IPS DF 6.9 (cell line): ENCODE data around the gene COL24A1.

Experiments used
- DNase-seq: peaks from one replicate; pipeline ENCODE4 v3.0.0-alpha.2; 2013; ENCODE audit warnings: low read depth, low spot score
- H3K27ac ChIP-seq: one replicate; pipeline ENCODE4 v1.5.1; 2013; ENCODE audit warnings: low read length, control low read depth
- H3K27me3 ChIP-seq: 2 replicates; pipeline ENCODE4 v1.6.1; 2013; ENCODE audit warnings: mild to moderate bottlenecking, low read length; ENCODE audit not compliant: control insufficient read depth, insufficient read depth
- H3K36me3 ChIP-seq: 2 replicates; pipeline ENCODE4 v1.6.1; 2013; ENCODE audit warnings: low read length; ENCODE audit not compliant: control insufficient read depth, insufficient read depth
- H3K4me1 ChIP-seq: 2 replicates; pipeline ENCODE4 v1.6.1; 2013; ENCODE audit warnings: low read length; ENCODE audit not compliant: control insufficient read depth, insufficient read depth
- H3K4me3 ChIP-seq: 2 replicates; pipeline ENCODE4 v1.5.1; 2013; ENCODE audit warnings: mild to moderate bottlenecking, low read length
- H3K9me3 ChIP-seq: 2 replicates; pipeline ENCODE4 v1.6.1; 2013; ENCODE audit warnings: low read length, inconsistent platforms; ENCODE audit not compliant: control insufficient read depth, insufficient read depth
- WGBS: extraction: QIAGEN DNeasy Blood & Tissue Kit; methylation state at CpG from one replicate; pipeline ENCODE4 v1.1.7; 2013; ENCODE audit warnings: mixed read lengths, missing lambda C conversion rate; ENCODE audit not compliant: insufficient read length, insufficient coverage; 5-methylcytosine and 5-hydroxymethylcytosine counted together

COL24A1 gene

DNA sequence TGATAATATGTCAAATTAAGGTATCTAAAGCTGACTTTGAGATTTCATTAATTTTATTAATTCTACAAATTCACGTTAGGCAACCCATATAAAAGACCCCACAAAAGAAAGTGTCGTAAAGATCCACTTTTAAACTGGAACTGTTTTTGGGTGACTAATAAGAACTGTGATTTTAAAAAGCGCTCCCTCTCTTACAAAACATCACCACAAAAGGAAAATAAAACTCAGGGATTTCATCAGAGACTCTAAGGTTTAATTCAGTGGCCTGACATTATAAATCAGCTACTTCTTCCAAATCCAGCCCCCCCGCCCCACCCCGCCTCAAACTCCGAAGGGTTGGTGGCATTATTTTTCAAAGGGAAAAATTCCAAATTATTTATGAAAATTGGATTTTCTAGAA is 2.7 kb downstream of the COL24A1 start:
- H3K4me1 ChIP-seq = peaks cover 10% of the 10 kb centered on the region
- WGBS = no CpG with 5 or more reads among the region's 6 CpGs
- H3K9me3 ChIP-seq = no peaks in the 10 kb centered on the region
- no peak for DNase-seq
- H3K4me3 ChIP-seq = no peak overlapping the region
- peaks cover 24% of the 10 kb centered on the region for H3K27me3 ChIP-seq
- H3K27ac ChIP-seq = no peak overlapping the region
- no peaks in the 10 kb centered on the region for H3K36me3 ChIP-seq

- Histone ChIP-seq H3K27me3 (peaks cover 24% of the 10 kb centered on the region), H3K9me3 (no peaks in the 10 kb centered on the region), H3K27ac (no peak overlapping the region), H3K4me3 (no peak overlapping the region), H3K4me1 (peaks cover 10% of the 10 kb centered on the region), H3K36me3 (no peaks in the 10 kb centered on the region)
- no CpG with 5 or more reads among the region's 1 CpG for WGBS
- DNase-seq = no peak
These were observed 3.7 kb downstream of the COL24A1 start for GRCh38 chr1:86152887-86153286.

DNA sequence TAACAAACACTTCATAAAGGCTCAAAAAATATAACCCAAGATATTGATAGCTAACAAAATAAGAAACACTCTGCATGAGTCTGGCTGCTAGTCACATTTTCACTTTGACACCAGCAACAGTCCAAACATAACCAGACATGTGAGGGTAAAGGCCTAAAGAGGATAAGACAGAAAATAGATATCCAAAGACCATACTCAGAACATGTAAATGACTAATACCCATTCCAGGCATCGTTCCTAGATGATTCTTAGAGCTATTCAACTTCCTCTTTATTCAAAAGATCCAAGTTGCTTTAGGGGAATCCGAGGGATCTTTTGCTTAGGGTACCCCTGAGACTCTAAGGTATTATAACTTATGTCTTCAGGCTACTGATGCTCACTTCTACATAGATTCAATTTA is 5.1 kb downstream of the COL24A1 start:
- DNase-seq = no peak
- H3K36me3 ChIP-seq = no peaks in the 10 kb centered on the region
- peaks cover 23% of the 10 kb centered on the region for H3K27me3 ChIP-seq
- H3K4me1 ChIP-seq = peaks cover 10% of the 10 kb centered on the region
- H3K4me3 ChIP-seq = no peak overlapping the region
- WGBS = no CpG with 5 or more reads among the region's 2 CpGs
- no peak overlapping the region for H3K27ac ChIP-seq
- no peaks in the 10 kb centered on the region for H3K9me3 ChIP-seq

- H3K36me3 ChIP-seq = no peaks in the 10 kb centered on the region
- H3K27me3 ChIP-seq = peaks cover 15% of the 10 kb centered on the region
- H3K4me3 ChIP-seq = no peak overlapping the region
- DNase-seq = no peak
- peaks cover 10% of the 10 kb centered on the region for H3K4me1 ChIP-seq
- H3K27ac ChIP-seq = no peak overlapping the region
- no peaks in the 10 kb centered on the region for H3K9me3 ChIP-seq
These were observed 6.0 kb downstream of the COL24A1 start for GRCh38 chr1:86150553-86151055.

DNA sequence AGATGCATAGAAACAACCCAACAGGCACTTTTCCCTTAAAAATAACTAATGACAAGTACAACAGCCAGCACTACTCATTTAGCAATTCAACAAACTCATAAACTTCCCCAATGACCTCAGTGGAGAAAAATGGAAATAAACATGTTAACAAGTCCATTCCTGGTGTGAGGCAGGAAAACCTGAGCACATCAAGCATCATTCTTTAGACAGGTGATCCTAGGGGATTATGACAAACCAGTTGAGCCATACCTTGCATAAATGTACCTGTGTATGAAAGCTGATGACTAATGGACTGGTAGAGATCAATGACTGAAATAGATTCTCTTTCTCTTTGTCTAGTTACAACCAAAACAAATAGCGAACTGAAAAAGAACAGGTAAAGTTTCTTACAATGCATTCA is 7.0 kb downstream of the COL24A1 start:
- no CpG with 5 or more reads among the region's 1 CpG for WGBS
- Histone ChIP-seq H3K4me3 (no peak overlapping the region), H3K36me3 (no peaks in the 10 kb centered on the region), H3K4me1 (peaks cover 1% of the 10 kb centered on the region; the same call in 1 of the 2 replicates), H3K9me3 (no peaks in the 10 kb centered on the region), H3K27ac (no peak overlapping the region), H3K27me3 (peaks cover 5% of the 10 kb centered on the region; the same call in 1 of the 2 replicates)
- no peak for DNase-seq

DNA sequence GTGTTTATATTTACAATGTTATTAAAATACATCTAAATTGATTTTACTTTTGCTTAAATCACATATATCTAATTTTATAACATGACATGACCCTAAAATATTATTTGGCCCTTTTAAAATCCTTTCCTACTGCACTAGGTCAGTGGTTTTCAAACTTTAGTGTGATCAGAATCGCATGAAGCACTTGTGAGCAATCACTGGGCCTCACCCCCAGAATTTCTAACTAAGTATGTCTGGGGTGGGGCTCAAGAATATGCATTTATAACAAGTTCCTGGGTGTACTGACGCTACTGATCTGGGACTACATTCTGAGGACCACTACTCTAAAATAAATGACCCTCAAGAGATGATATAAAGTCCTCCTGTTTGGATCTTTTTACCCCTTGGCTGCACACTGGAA is 8.8 kb downstream of the COL24A1 start:
- Histone ChIP-seq H3K4me1 (no peaks in the 10 kb centered on the region), H3K4me3 (no peak overlapping the region), H3K27ac (no peak overlapping the region), H3K36me3 (no peaks in the 10 kb centered on the region), H3K9me3 (no peaks in the 10 kb centered on the region), H3K27me3 (no peaks in the 10 kb centered on the region)
- WGBS = no CpG with 5 or more reads among the region's 2 CpGs
- DNase-seq = no peak

GRCh38 chr1:86146566-86146965 is 10.0 kb downstream of the COL24A1 start:
- Histone ChIP-seq H3K4me1 (no peaks in the 10 kb centered on the region), H3K27ac (no peak overlapping the region), H3K4me3 (no peak overlapping the region), H3K27me3 (no peaks in the 10 kb centered on the region), H3K9me3 (no peaks in the 10 kb centered on the region), H3K36me3 (no peaks in the 10 kb centered on the region)
- no peak for DNase-seq
- WGBS = no CpG with 5 or more reads among the region's 2 CpGs

GRCh38 chr1:86140281-86140880 is 16.2 kb downstream of the COL24A1 start:
- Histone ChIP-seq H3K4me3 (no peak overlapping the region), H3K27ac (no peak overlapping the region), H3K27me3 (no peaks in the 10 kb centered on the region), H3K4me1 (no peaks in the 10 kb centered on the region), H3K9me3 (no peaks in the 10 kb centered on the region), H3K36me3 (no peaks in the 10 kb centered on the region)
- WGBS = no CpG with 5 or more reads among the region's 3 CpGs
- DNase-seq = no peak

DNA sequence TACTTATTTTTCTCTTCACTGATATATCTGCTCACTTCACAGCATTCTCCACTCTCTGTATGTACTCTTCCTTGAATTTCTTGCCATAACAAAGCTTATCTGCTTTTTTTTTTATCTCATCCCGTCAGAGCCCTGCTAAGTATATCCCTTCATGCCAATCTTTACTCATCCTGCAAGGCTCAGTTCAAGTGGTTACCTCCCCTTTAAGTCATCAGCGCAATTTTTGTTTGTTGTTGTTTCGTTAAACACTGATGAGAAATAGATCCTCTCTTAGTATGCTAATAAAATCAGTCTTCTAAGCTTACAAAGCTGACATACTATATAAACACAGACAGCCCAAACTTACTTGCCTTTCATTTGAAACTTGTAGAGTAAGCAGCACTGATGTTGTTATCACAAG is 17.8 kb downstream of the COL24A1 start:
- Histone ChIP-seq H3K4me3 (no peak overlapping the region), H3K36me3 (no peaks in the 10 kb centered on the region), H3K4me1 (no peaks in the 10 kb centered on the region), H3K27me3 (no peaks in the 10 kb centered on the region), H3K9me3 (no peaks in the 10 kb centered on the region), H3K27ac (no peak overlapping the region)
- WGBS = no CpG with 5 or more reads among the region's 3 CpGs
- DNase-seq = no peak

GRCh38 chr1:86137436-86137835 is 19.1 kb downstream of the COL24A1 start:
- H3K4me3 ChIP-seq = no peak overlapping the region
- no peaks in the 10 kb centered on the region for H3K27me3 ChIP-seq
- no peak for DNase-seq
- WGBS = no CpG with 5 or more reads among the region's 1 CpG
- no peaks in the 10 kb centered on the region for H3K36me3 ChIP-seq
- H3K27ac ChIP-seq = no peak overlapping the region
- H3K9me3 ChIP-seq = no peaks in the 10 kb centered on the region
- no peaks in the 10 kb centered on the region for H3K4me1 ChIP-seq

- no CpG with 5 or more reads among the region's 3 CpGs for WGBS
- H3K27ac ChIP-seq = no peak overlapping the region
These were observed 37.3 kb downstream of the COL24A1 start for GRCh38 chr1:86119214-86119764.

More at GRCh38 chr1:86119214-86119764, 37.3 kb downstream of the COL24A1 start:
- no peak overlapping the region for H3K4me3 ChIP-seq
- no peaks in the 10 kb centered on the region for H3K9me3 ChIP-seq
- no peaks in the 10 kb centered on the region for H3K4me1 ChIP-seq
- no peak for DNase-seq
- no peaks in the 10 kb centered on the region for H3K27me3 ChIP-seq
- H3K36me3 ChIP-seq = no peaks in the 10 kb centered on the region
